Hepatic stellate cell (primary cell): ENCODE data around the gene ELOVL4.

ENCODE experiments used
- DNase-seq: peaks from one replicate; pipeline ENCODE4 v3.0.0; 2011; ENCODE audit warnings: low spot score

ELOVL4 gene

GRCh38 chr6:79947191-79948186 lies at the start of gene ELOVL4:
TSS of gene ELOVL4 (minus strand) at chr6:79947553. CDS start at chr6:79947279, 274 bp downstream.
- DNase-seq, result peak; percentile 57

GRCh38 chr6:79993911-79994309 lies 46.6 kb upstream of the ELOVL4 start:
- DNase-seq, result no peak

GRCh38 chr6:79993012-79993910 lies 45.9 kb upstream of the ELOVL4 start:
- DNase-seq, result no peak

GRCh38 chr6:79989641-79990040 lies 42.3 kb upstream of the ELOVL4 start:
- no peak for DNase-seq

- DNase-seq, result no peak
Measured at GRCh38 chr6:79985128-79985527, 37.8 kb upstream of the ELOVL4 start.

GRCh38 chr6:79984261-79984660 lies 36.9 kb upstream of the ELOVL4 start:
- no peak for DNase-seq

- DNase-seq, result no peak
Measured at GRCh38 chr6:79981652-79982051, 34.3 kb upstream of the ELOVL4 start.

- DNase-seq, result no peak
Measured at GRCh38 chr6:79971193-79971592, 23.8 kb upstream of the ELOVL4 start.

- DNase-seq, result no peak
Measured at GRCh38 chr6:79969784-79970183, 22.4 kb upstream of the ELOVL4 start.

GRCh38 chr6:79967178-79967577 lies 19.8 kb upstream of the ELOVL4 start:
- no peak for DNase-seq

GRCh38 chr6:79964607-79965081 lies 17.3 kb upstream of the ELOVL4 start:
- no peak for DNase-seq

GRCh38 chr6:79954849-79955248 lies 7.5 kb upstream of the ELOVL4 start:
- no peak for DNase-seq

GRCh38 chr6:79949233-79949632 lies 1.9 kb upstream of the ELOVL4 start:
- DNase-seq, result peak; percentile 4

- peak; percentile 18 for DNase-seq
Measured at GRCh38 chr6:79946272-79947190, 822 bp downstream of the ELOVL4 start.

GRCh38 chr6:79943133-79943532 lies 4.2 kb downstream of the ELOVL4 start:
- DNase-seq, result no peak

- DNase-seq, result no peak
Measured at GRCh38 chr6:79941489-79942151, 5.7 kb downstream of the ELOVL4 start.

- DNase-seq, result no peak
Measured at GRCh38 chr6:79928478-79928998, 18.8 kb downstream of the ELOVL4 start.

GRCh38 chr6:79927758-79928157 lies 19.6 kb downstream of the ELOVL4 start:
- no peak for DNase-seq

GRCh38 chr6:79923270-79923669 lies 24.1 kb downstream of the ELOVL4 start:
- no peak for DNase-seq

GRCh38 chr6:79922018-79922417 lies 25.3 kb downstream of the ELOVL4 start:
- DNase-seq, result no peak

GRCh38 chr6:79913369-79913768 lies 34.0 kb downstream of the ELOVL4 start:
- no peak for DNase-seq
